Superior temporal gyrus (tissue), 1 donor: ENCODE data around the gene NEK5.
"Not testable (repeated sequence)": the region's sequence is repeated elsewhere in the genome, so short reads cannot be mapped to it uniquely, and the experiment has no call there.

Experiments
- DNase-seq: peaks from one replicate; pipeline ENCODE4 v3.0.0-alpha.2; 2016; ENCODE audit errors: extremely low spot score

Gene NEK5

DNA sequence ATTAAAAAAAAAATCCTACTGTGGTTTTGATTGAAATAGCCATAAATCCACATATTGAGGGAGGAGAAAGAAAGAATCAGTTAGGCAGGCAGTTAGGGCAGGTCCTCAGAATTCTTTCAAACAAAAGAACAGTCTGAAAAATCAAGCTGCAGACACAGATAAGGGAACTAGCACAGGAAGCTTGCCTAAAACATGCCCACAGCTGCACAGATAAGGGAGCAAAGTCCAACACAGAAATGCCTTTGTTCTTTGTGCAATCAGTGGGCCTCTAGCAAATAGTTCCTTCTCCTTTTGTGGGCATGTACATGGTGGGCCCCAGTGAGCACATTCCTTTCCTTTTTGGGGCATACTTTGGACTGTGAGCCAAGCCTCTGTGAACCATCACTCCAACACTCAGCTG lies 61.6 kb downstream of the NEK5 start:
- DNase-seq = no peak

- peak; percentile 27 for DNase-seq
Measured at GRCh38 chr13:52061587-52061986, 67.3 kb downstream of the NEK5 start.

GRCh38 chr13:52061064-52061463 lies 67.8 kb downstream of the NEK5 start:
- not testable (repeated sequence) for DNase-seq

GRCh38 chr13:52053460-52053859 lies 75.4 kb downstream of the NEK5 start:
- DNase-seq = no peak

DNA sequence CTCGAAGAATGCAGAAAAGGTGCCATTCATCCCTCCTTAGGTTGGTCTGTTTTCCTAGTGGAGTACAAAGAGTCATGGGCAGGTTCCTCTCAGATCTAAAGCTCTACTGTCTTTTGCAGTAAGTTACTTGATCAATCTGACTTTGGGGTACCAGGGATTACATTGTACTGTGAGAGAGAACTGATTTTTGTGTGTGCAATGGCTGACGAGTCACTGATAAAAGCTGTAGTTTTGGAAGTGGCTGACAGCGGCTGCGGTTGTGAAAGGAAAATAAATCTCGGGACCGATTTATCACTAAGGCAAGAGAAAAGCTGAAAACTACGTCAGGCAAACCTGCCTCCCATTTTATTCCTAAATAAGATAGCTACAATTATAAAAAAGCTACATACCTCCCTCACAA lies 77.5 kb downstream of the NEK5 start:
- DNase-seq = no peak

- DNase-seq = no peak
Measured at GRCh38 chr13:52048516-52048915, 80.4 kb downstream of the NEK5 start.

DNA sequence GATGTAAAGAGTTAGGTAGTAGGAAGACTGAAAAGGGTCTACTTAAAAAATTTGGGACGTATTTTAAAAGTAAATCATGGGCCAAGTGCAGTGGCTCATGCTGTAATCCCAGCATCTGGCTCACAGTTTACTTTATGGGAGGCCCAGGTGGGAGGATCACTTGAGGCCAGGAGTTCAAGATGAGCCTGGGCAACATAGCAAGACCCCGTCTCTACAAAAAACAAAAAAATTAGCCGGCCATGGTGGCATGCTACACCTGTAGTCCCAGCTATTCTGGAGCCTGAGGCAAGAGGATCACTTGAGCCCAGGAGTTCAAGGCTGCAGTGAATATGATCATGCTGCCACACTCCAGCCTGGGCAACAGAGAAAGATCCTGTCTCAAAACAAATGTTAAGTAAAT lies 81.4 kb downstream of the NEK5 start:
- no peak for DNase-seq

DNA sequence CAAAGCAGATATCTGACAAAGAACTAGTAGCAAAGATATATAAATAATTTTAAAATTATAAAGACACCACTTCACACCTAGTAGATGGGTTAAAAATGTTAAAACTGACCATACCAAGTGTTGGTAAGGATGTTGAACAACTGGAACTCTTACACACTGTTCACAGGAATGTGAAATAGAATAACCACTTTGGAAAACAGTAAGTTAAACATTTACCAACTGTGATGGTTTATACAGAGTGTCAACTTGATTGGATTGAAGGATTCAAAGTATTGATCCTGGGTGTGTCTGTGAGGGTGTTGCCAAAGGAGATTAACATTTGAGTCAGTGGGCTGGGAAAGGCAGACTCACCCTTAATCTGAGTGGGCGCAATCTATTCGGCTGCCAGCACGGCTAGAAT lies 85.2 kb downstream of the NEK5 start:
- no peak for DNase-seq

DNA sequence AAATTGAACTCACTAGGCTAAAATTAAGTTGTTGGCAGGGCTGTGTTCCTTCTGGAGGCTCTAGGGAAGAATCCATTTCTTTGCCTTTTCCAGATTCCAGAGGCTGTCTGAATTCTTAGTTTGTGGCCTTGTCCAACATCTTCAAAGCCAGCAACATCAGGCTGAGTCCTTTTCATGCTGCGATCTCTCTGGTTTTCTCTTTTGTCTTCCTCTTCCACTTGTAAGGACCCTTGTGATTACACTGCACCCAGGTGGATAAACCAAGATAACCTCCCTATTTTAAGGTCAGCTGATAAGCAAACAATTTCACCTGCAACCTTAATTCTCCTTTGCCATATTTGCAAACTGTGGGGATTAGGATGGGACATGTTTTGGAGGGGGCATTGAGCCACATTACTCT lies 92.8 kb downstream of the NEK5 start:
- no peak for DNase-seq

GRCh38 chr13:52034616-52035226 lies 94.2 kb downstream of the NEK5 start:
- no peak for DNase-seq

GRCh38 chr13:52033039-52033438 lies 95.8 kb downstream of the NEK5 start:
- no peak for DNase-seq

GRCh38 chr13:52030401-52030800 lies 98.5 kb downstream of the NEK5 start:
- DNase-seq = not testable (repeated sequence)

DNA sequence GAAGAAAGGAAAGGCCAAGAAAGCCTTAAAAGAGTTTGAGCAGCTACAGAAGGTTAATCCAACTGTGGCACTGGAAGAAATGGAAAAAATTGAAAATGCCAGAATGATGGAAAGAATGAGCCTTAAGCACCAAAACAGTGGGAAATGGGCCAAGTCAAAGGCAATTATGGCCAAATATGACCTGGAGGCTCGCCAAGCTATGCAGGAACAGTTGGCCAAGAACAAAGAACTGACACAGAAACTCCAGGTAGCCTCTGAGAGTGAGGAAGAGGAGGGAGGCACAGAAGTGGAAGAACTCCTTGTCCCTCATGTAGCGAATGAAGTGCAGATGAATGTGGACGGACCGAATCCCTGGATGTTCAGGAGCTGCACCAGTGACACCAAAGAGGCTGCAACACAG lies 99.3 kb downstream of the NEK5 start:
- no peak for DNase-seq

DNA sequence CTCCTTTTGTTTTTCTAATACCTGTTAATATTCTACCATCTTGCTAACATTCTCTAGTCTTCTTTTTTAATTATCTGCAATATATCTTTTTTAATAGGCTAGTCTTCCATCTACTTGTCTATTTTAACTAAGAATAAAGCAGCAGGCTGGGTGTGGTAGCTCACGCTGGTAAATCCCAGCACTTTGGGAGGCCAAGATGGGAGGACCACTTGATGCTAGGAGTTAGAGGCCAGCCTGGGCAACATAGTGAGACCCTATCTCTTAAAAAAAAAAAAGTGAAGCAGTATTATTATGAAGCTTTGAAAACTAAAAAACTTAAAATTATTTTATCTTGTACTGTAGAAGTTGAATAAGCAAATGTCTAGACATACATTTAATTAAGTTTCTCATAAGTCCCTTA lies 101.0 kb downstream of the NEK5 start:
- no peak for DNase-seq

- DNase-seq = no peak
Measured at GRCh38 chr13:52026246-52026626, 102.6 kb downstream of the NEK5 start.

DNA sequence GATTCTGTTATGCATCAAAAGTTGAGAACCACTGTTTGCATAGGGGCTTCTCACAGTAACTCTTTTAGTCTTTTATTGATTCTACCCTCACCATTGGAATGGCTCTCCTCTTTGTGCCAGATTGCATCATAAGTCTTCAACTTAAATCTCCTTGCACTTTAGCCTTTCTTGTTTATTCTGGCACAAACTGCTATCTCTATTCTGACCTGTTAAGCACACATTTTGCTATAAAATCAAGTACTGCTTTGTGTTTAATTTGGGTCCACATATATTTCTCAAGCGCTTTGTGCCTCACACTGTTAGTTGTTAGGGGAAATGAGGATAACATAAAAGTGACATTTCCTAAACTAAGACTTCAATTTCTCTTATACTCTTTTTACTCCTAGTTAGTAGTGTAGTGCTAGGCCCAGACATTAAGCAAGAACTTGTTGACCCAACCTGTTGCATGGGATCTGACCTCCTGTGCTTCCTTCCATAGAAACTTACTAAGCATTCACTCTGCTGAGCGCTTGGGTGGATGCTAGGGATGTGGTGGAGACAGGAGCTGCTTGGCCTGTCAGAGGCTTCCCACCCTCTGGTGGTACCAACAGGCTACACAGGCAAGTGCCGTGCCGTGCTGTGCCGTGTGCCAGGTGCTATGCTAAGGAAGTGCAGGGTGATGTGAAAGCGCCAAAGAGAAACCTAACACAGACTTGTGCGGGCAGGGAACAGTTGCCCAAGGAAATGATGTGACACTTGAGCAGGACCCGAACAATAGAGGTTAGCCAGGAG lies 103.2 kb downstream of the NEK5 start:
- no peak for DNase-seq

DNA sequence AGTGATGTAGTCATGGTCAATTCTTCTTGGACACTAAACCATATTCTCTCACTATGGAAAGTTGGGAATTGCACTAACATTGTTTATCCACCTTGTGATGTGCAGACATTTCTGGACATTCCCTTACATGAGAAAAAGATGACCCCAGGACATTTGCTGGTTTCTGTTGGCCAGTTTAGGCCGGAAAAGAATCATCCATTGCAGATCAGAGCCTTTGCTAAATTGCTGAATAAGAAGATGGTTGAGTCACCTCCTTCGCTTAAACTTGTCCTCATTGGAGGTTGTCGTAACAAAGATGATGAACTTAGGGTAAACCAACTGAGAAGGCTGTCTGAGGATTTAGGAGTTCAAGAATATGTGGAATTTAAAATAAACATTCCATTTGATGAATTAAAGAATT lies 104.4 kb downstream of the NEK5 start, which contains the start of gene UTP14C:
TSS of gene UTP14C (plus strand) at position 211 of the 400 bp plus-strand sequence. CDS start 4,114 bp downstream, outside the sequence.
- DNase-seq = no peak

GRCh38 chr13:52022356-52022755 lies 106.5 kb downstream of the NEK5 start:
- no peak for DNase-seq

DNA sequence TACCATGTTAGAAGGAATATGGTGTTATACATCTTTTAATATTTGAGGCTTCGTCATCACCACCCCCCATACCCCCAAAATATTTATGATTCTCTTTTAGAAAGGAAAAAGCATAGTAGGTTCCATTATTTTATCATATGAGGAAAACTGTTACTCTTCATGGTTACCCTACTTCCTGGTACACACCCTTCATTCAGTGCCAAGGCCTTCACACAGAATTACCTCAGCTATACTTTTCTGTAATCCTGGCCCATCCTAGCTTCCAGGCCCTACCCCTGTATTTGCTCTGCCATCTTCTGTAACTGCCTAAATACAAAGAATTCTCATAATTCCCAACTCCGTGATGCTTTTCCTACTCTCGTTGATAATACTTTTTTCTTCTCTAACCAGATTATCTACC lies 108.7 kb downstream of the NEK5 start:
- no peak for DNase-seq

GRCh38 chr13:52016296-52016695 lies 112.6 kb downstream of the NEK5 start:
- DNase-seq = no peak

- no peak for DNase-seq
Measured at GRCh38 chr13:52012512-52012836, 116.4 kb downstream of the NEK5 start.

DNA sequence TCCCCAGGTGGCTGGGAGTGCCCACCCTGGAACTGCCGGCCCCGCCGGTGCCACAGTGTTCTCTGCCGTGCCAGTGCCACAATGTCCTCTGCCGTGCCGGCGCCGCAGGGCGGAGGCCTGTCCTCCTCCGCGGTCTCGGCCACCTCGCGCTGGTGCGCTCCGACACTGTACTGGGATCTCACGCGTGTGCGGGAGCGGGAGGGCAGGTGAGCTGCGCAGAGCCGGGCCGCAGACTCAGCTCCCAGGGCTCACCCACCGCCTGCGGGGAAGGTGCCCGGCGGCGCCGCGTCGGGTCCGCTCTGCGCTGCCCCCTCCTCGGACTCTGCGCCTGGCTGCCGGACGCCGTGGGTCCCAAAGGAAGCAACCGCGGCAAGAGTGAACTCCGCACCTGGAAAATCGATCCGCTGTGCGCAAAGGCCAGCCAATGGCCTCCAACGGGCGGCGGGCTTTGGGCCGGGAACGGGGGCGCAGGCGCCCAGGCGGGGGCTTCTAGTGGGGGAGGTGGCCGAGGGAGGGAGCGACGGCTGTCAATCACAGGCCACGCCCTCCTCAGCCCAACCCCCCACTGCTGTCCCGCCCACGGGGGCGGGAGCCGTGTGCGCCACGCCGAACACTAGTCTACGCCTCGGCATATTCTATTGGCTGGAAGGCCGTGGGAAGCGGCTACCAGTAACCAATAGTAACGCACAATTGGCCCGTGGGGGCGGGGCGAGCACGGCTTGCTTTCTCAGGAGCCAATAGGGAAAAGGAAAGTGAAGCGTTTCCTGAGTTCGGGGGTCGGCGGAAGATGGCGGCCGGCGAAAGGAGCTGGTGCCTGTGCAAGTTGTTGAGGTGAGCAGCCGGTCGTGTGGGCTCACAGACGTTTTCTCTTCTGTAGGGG lies 117.0 kb downstream of the NEK5 start, which contains the start of gene ALG11:
TSS of gene ALG11 (plus strand) at position 767 of the 880 bp plus-strand sequence. CDS start at position 788, 21 bp downstream.
- DNase-seq = peak; percentile 100
